Peyer's patch (tissue), 4 donors: ENCODE results near the gene FOXC1. TPM values are rescaled to one million over a fixed set of nuclear protein-coding genes. Genes with fewer than 3 reads are reported as not detected.

Experiments
- DNase-seq, 3 donors: peaks; one replicate each; pipeline ENCODE4 v3.0.0-alpha.2; 2017 to 2019
- H3K27ac ChIP-seq, 4 donors: fragments of 200-600 bp; sonication (generic); one replicate each; pipeline ENCODE4 v1.5.1; 2016 to 2019
- H3K27me3 ChIP-seq, 2 donors: fragments of 200-600 bp; sonication (generic); one replicate each; pipeline ENCODE4 v1.5.1; 2019
- H3K36me3 ChIP-seq, 3 donors: fragments of 200-600 bp; sonication (generic); one replicate each; pipeline ENCODE4 v1.5.1; 2016 to 2019
- H3K4me1 ChIP-seq, 4 donors: fragments of 200-600 bp; sonication (generic); one replicate each; pipeline ENCODE4 v1.5.1; 2016 to 2019
- H3K4me3 ChIP-seq, 4 donors: fragments of 200-600 bp; sonication (generic); 1 replicate in 3 of 4; 2 replicates in 1 of 4; pipeline ENCODE4 v1.5.1; 2016 to 2019; ENCODE audit warnings: mild to moderate bottlenecking in 1 of 4
- H3K9me3 ChIP-seq, 4 donors: fragments of 200-600 bp; sonication (generic); one replicate each; pipeline ENCODE4 v1.5.1; 2016 to 2019; ENCODE audit warnings: mild to moderate bottlenecking in 1 of 4
- CTCF ChIP-seq, 6 experiments: fragments of 450-650 bp in 4 of 6; fragments of 200-600 bp in 2 of 6; sonication (generic) in 1 of 6; IDR thresholded peaks; one replicate each; pipeline ENCODE4 v1.5.1; 2017 to 2019; ENCODE audit warnings: antibody characterized with exemption in 6 of 6, mild to moderate bottlenecking in 3 of 6, moderate library complexity in 1 of 6
- POLR2A ChIP-seq, 2 donors: fragments of 450-650 bp; IDR thresholded peaks; one replicate each; pipeline ENCODE4 v1.5.1; 2017; ENCODE audit warnings: antibody characterized with exemption in 2 of 2, mild to moderate bottlenecking in 2 of 2, moderate library complexity in 2 of 2
- total RNA-seq, 4 donors: library from RNA; depleted of rRNA; stranded (reverse); fragments of >200 nt; gene quantifications; one replicate each; pipeline ENCODE4 v1.1.0, GENCODE V29; 2016

Gene FOXC1
- total RNA-seq, 4 donors from 2014 or later: 1.6 to 3.3 (median 2.7) TPM; not detected in 1

GRCh38 chr6:1605004-1605892 is 4.5 kb upstream of the FOXC1 start:
- Histone ChIP-seq H3K27me3 (peaks cover 3 to 55% of the 10 kb centered on the region in 2 donors), H3K9me3 (no peaks in the 10 kb centered on the region), H3K36me3 (no peaks in the 10 kb centered on the region), H3K27ac (no peak overlapping the region), H3K4me1 (peaks cover 7 to 47% (median 23%) of the 10 kb centered on the region in 4 donors), H3K4me3 (peak overlapping the region; percentile 16 to 63 (median 50))
- TF ChIP-seq CTCF (IDR thresholded peaks at IDR 0.05): no peak
- TF ChIP-seq POLR2A (IDR thresholded peaks at IDR 0.05): no peak
- DNase-seq: peak in 1 of 3 donors; percentile 44

DNA sequence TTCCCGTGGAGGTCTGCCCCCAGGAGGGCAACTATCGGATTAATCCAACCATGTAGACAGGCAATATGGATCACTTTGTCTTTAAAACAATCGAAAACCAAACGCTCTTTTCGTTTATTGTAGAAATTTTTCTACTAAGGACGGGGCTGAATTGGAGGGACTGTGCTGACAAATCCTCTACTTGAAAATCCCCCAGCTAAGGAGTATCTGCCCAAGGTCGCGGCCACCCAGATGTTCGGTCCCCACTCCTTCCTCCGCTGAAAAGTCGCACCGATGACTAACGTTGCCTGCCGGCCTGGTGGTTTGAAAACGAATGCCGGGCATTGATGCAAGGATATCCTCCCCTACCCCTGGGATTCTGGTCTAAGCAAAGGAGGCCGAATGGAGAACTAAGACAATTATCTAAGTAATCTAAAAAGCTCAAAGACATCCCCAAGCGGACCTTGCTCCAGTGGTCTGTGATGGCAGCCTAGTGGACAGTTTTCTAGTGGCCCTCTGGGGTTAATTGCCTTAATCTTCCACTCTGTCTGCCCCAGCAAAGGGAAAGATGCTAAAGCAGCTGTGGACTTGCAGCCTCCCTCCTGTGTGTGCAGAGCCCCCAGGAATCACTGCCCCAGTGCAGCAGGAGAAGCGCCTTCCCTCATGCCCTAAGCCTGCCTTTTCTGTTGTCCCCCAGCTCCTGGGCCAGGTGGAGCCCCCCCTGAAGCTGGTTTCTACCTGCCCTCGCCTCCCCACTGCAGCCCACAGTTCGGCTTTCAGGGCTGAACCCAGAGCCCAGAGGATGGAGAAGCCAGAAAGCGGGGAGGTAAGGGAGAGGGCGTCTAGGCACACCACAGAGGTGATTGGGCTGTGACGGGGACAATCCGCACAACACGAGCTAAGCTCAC is 3.6 kb upstream of the FOXC1 start:
- Histone ChIP-seq H3K27me3 (peaks cover 3 to 63% of the 10 kb centered on the region in 2 donors), H3K4me1 (peaks cover 7 to 51% (median 30%) of the 10 kb centered on the region in 4 donors), H3K27ac (no peak overlapping the region), H3K4me3 (no peak overlapping the region), H3K36me3 (no peaks in the 10 kb centered on the region), H3K9me3 (no peaks in the 10 kb centered on the region)
- TF ChIP-seq POLR2A (IDR thresholded peaks at IDR 0.05): no peak
- peak in 1 of 3 donors; percentile 29 for DNase-seq

DNA sequence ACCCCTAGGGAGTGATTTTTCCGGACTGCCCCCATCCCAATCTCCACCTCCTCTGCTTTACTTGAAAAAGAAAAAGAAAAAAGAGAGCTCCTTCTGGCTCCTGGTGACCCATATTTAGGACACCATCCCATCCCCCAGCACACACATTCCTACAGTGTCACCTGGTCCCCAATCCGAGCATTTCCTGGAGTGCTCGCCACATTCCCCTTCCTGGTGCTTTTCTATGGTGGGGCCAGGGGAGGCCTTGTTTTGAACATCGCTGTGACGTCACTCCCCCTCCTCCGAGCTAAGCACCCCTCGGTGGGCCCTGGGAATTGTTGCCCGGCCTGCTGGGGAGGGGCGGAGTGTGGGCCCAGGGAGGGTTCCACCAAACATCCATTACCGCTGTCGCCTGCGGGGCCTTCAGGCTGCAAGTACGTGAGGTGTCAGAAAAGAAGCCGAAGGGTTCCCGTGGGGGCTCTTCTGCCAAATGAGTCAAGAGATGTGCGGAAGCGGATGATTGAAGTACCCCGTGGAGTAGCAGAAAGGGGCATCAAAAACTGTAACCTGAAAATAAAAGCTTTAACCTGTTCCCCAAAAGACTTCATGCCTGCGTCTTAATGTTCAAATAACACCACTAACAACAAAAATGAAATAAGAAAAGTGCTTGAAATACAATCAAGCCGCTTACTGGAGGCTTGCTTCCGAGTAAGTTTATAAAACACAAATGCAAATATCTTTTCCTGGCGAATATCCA is 2.8 kb upstream of the FOXC1 start:
- H3K4me1 ChIP-seq: peaks cover 7 to 51% (median 36%) of the 10 kb centered on the region in 4 donors
- no peak for DNase-seq
- no peak overlapping the region for H3K4me3 ChIP-seq
- no peaks in the 10 kb centered on the region for H3K9me3 ChIP-seq
- H3K27ac ChIP-seq: no peak overlapping the region
- TF ChIP-seq CTCF (IDR thresholded peaks at IDR 0.05) (no peak), POLR2A (IDR thresholded peaks at IDR 0.05) (no peak)
- H3K36me3 ChIP-seq: no peaks in the 10 kb centered on the region
- peaks cover 3 to 70% of the 10 kb centered on the region in 2 donors for H3K27me3 ChIP-seq

- peaks cover 3 to 76% of the 10 kb centered on the region in 2 donors for H3K27me3 ChIP-seq
- DNase-seq: no peak
- peak overlapping the region in 1 of 4 donors; percentile 11 for H3K4me3 ChIP-seq
- no peaks in the 10 kb centered on the region for H3K36me3 ChIP-seq
- no peak for TF ChIP-seq CTCF (IDR thresholded peaks at IDR 0.05)
- TF ChIP-seq POLR2A (IDR thresholded peaks at IDR 0.05): no peak
- H3K4me1 ChIP-seq: peaks cover 7 to 58% (median 38%) of the 10 kb centered on the region in 4 donors
- no peak overlapping the region for H3K27ac ChIP-seq
- H3K9me3 ChIP-seq: no peaks in the 10 kb centered on the region
Measured at GRCh38 chr6:1607516-1608221, 2.0 kb upstream of the FOXC1 start.

DNA sequence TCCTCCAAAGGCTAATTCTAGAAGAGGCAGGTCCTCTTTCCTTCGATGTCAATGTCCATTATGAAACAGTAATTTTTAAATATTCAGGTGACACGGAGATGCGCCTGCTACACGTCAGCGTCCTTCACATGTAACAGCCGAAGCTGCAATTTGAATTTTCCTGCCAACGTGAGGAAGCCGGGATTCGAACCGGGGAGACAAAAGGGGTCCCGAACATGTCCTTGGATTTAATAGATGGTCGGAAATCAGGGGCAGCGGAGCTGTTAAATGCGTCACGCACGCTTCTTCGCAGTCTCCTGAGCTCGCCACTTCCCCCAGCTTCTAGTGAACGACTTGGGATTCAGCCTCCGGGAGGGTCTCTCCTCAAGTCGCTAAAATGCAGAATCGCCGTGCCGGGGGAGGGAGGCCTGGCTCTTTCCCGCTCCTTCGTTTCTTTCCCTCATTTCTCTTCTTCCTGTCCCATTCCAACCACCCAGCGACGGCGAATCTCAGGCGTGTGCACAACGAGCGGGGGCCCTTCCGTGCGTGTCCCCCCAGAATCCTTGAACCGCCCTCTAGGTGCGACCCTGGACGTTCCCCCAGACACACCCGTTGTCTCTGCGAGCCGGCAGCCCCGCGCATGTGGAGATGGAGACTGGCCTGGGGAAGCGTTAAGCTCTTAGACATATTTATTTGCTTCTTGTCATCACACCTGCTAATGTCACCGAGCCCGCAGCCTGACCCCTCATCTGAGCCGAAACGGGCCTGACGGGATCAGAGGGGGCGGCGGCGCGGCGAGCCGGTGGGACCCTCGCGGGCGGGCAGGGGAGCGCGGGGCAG is 1.3 kb upstream of the FOXC1 start:
- H3K9me3 ChIP-seq: no peaks in the 10 kb centered on the region
- H3K27ac ChIP-seq: no peak overlapping the region
- H3K4me3 ChIP-seq: peak overlapping the region in 2 of 4 donors; percentile 53 to 66
- no peak for TF ChIP-seq CTCF (IDR thresholded peaks at IDR 0.05)
- peaks cover 3 to 83% of the 10 kb centered on the region in 2 donors for H3K27me3 ChIP-seq
- DNase-seq: no peak
- no peaks in the 10 kb centered on the region for H3K36me3 ChIP-seq
- peaks cover 7 to 58% (median 38%) of the 10 kb centered on the region in 4 donors for H3K4me1 ChIP-seq
